AG08396 (cell line): ENCODE measurements around the gene ANKRD39.
A peak's percentile ranks its signal among the peaks of the same experiment; 100 is the strongest.

ENCODE experiments used
- DNase-seq: peaks from one replicate; pipeline ENCODE4 v3.0.0; 2012; ENCODE audit warnings: low spot score, mixed read lengths

ANKRD39 gene

DNA sequence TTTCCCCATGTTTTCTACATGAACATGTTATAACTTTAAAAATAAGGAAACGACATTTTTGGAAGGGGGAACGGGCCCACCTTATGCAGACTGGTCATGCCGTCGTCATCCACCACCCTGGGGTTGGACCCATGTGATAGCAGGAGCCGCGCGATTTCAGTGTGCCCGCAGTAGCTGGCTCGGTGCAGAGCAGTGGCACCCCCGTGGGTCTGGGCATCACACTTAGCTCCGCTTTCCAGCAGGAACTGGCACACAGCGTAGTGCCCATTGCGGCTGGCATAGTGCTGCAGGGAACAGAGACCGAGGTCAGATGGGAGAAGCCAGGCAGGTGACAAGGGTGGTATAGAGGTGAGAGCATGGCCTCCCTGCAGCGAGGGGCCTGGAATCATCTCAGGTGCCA is 4.5 kb downstream of the ANKRD39 start:
- DNase-seq = no peak

DNA sequence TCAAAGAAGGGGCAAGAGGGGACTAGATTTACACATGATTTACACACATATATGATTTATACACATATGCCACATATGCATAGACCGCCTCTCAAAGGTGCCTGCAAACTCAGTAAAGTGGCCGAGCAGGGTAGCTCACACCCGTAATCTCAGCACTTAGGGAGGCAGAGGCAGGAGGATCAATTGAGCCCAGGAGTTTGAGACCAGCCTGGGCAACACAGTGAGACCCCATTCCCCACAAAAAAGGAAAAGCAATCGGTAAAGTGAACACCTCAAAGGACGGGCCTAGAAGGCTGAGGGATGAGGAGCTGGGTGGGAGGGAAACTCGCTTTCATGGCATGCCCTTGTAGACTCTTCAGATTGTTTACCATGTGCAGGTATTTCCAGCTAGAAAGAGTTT is 5.1 kb downstream of the ANKRD39 start:
- DNase-seq = no peak

DNA sequence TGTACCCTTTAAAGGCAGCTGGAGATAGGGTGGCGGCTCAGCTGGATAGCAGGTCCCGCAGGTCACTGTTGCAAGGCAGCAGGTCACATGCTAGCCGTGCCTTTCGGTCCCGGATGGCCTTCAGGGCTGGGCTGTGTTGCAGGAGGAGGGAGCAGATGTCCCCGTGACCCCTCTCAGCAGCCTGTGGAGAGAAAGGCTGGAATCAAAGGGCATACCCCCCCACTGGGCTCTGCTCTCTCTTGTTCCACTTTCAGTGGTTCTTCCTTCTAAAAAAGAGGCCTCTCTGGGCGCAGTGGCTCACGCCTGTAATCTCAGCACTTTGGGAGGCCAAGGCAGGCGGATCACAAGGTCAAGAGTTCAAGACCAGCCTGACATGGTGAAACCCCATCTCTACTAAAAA is 9.6 kb downstream of the ANKRD39 start:
- DNase-seq = no peak

DNA sequence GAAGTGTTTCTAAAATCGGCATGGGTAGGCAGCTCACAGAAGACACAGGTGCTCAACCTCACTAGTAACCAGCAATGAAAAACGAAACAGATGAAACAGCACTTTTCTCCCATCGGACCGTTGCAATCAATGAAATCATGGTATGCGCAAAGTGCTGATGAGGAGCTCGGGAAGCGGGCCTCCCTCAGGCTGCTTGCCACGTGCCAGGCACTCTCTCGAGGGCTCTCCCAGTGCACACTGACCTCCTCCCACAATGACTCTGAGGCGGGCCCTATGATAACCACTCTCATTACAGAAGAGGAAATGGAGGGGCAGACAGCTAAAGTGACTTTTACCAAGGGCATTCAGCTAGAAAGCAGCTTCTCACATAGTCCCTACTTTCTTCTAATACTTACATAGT is 10.2 kb downstream of the ANKRD39 start:
- no peak for DNase-seq

DNA sequence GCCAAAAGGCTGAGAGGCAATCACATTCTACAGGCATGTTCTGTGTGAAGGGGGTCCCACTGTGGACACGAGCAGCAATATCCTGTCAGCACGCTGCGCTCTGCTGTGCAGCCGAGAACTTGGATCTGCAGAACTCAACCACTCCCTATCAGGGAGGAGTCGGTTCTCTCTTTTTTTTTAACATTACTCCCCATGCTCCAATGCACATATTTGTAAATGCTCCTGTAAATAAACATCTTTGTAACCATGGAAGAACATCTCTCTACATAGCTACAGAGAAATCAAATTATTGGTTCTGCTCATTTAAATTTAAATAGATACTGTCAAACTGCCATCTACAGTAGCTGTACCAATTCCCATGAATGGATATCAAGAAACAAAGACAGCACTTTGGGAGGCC is 11.0 kb downstream of the ANKRD39 start:
- DNase-seq = no peak

DNA sequence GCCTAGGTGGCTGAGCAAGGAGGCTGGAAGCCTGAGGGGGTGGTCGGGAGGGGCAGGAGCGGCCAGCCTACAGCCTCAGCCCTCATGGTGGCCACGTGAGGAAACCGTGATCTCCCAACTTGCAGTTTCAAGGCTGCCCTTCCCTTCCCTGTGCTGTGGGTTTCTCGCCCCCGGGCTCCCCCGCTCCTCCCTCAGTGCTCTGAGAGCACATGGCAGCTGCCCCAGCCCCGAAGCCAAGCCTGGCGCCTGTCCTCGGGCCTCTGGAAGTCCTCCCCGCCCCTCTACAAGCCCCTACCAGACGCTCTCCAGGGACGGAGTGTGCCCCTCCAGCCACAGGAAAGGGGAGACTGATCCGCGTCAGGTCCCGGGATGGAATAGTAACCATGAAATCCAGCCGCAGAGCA is 13.4 kb downstream of the ANKRD39 start:
- DNase-seq = no peak

DNA sequence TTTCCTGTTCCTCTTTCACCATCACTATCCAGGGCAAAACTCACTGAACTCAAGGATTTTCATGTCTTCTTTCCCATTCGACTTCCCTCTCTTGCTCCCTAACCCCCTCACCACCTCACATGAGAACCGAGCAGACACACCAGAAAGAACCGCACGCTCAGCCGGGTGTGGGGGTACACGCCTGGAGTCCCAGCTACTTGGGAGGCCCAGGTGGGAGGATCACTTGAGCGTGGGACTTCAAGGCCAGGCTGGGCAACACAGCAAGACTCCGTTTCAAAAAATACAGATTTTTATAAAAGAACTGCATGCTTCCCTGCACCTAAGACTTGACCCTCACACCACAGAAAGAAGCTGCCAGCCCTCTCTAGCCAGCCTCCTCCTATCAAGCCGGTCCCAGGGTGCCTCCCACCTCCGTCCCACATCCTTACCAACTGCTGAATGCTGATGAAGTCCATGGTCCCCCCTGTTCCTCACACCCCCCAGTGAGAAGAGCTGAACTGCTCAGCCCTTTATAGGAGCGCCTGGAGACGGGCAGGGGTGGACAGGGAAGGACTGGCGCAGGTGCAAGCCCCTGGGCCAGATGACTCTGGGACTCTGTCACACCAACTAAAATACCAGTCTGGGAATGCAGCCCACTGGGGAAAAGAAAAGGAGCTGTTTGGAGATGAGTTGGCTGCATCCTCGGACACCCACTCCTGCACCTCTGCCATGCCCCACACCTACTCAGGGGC is 14.1 kb downstream of the ANKRD39 start, which contains the start of gene ANKRD23:
TSS of gene ANKRD23 (minus strand) at position 484 of the 731 bp plus-strand sequence. CDS start at position 455, 29 bp downstream.
- no peak for DNase-seq

DNA sequence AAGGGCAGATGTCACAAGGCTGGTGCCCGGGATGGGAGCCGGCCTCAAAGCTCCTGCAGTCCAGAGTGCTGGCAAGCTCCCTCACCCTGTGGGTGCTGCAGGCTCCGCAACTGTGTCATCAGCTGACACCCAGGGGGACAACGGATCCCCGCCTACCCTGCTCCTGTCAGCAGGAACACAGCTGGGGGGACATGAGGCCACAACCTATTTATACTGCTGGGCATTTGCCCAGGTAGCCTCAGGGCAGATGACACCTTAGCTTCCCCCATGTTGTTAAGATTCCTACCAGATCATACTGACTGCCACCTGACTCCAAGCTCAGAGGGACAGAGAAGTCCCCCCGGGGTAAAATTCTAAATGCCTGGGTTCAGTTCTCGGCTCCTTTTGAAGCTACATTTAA is 15.2 kb downstream of the ANKRD39 start:
- no peak for DNase-seq

DNA sequence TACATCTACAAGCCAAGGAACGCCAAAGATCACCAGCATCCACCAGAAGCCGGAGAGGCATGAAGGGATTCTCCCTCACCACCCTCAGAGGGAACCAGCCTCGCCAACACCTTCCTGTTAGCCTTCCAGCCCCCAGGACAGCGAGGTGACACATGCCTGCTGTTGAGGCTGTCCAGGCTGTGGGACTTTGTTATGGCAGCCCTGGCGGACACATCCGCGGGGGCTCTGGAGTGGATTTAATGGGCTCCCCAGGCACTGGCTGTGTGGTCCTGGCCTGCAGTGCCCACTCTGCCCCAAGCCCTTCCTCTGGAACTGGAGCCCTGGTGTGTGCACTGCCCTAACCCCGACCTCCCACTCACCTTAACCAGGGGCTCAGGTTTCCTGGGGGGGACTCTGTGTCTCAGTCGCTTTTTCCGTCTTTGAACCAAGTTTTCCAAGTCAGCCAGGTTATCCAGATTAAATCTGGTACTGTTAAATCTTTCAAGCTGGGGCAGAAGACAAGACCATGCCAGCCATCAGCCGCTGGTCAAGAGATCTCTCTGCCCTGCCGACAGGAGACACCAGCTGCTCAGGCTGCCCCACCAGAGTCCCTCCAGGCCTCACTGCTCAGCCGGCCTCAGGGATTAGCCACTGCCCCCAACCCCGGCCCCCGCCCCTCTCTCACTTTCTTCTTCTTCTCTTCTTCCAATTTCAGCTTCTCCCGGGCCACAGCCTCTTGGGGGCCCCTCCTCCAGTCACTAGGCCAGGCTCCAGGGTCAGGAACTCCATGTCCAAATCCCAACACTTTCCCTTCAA is 15.9 kb downstream of the ANKRD39 start:
- no peak for DNase-seq

DNA sequence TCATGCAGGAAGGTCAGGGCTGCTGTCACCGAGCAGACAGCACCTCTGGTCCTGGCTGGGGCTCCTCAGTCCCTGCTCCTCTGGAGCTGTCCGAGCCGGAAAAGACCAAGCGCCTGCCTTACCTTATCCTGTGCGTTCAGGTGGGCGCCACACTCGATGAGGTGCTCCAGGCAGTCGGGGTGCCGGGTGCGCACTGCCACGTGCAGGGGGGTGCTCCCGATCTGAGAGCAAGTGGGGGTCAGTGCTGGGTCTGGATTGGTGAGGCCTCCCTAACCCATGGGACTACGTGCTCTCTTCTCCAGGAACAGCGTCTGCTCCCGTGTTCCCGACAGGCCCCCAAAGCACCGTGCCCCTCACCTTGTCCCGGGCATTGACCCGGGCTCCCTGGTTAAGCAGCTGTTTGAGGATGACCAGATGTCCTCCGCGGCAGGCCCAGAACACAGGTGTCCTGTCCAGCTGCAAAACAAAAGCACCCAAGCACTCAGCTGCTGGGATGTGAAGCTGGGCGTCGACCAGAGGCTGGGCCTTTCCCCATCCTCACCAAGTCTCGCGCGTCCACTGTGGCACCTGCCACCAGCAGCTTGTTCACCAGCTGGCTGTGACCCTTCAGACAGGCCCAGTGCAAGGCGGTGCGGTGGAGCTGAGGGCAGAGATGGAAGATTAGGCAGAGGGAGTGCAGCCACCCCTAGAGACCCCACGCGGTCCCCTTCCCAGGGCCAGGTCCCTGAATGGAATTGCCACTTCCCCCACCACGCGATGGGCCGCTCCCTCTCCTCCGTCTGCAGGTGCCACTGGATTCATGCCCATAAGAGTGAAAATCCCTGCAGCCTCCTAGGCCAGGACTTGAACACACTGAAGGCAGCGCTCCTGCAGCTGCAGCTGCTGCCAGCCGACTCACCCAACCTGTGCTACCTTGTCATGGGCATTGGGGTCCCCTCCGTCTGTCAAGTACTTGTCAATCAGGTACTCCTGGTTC is 17.7 kb downstream of the ANKRD39 start:
- no peak for DNase-seq

DNA sequence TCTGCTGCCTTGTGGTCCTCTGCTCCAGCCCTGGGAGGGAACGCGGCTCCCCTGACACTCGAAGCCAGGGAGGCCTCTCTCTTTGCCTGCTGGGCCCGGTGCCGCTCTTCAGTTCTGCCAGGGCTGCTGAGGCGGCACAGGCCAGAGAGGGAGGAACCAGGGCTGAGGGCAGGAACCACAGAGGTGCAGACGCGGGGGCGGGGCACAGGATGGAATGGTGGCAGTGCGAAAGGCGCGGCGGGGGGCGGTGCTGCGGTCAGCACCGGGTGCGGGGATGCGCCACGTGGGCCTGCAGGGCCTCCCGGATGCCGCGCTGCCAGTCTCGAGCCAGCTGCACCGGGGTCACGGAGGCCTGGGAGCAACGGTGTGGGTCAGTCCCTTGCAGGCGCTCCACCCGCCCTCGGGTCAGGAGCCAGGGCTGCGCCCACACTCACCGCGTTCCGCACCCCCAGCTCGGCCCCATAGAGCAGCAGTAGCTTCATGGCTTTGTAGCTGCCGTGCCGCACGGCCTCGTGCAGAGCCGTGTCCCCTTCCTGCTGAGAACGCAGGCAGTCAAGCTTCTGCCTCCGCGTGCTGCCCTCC is 18.4 kb downstream of the ANKRD39 start:
- DNase-seq = no peak

DNA sequence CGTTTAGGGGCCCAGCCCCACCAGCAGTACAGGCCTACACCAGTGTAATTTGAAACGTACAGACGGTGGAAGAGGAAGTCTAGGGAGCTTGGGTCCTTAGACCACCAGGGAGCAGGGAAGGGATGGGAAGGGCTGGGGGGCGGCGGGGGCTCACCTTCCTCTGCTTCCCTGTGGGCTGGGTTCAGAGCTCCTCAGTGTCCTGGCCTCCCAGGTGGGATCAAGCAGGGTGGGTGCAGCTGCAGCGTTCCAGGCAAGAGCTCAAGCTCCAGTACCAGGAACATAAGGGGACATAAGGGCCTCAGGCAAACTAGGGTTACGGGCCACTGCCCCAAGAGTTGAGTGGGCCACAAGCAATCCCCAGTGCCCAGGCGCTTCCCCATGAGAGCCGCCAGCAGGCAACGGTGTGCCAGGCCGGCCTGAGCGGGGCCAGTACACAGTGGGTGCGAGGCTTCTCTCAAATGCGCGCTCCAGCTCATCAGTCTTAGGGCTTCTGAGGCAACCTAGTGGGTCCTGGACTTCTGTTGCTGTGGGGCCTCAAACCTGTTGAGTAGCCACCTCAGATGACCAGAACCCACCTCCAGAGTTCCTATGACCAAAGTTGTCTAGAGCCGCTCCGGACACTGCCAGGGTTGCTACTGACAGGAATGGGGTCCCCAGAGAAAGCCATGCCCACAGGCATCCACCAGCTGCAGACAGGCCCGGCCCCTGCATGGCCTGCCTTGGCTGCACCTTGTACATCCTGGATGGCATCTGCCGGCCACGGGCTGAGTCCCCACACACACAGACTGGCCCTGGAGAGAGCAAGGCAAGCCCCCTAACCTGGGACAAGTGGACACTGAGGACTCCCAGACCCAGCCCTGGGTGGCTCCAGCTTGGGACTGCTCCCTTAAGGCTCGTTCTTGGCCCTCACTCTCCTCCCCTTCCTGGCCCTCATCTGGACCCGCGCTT is 19.2 kb downstream of the ANKRD39 start:
- DNase-seq = no peak

DNA sequence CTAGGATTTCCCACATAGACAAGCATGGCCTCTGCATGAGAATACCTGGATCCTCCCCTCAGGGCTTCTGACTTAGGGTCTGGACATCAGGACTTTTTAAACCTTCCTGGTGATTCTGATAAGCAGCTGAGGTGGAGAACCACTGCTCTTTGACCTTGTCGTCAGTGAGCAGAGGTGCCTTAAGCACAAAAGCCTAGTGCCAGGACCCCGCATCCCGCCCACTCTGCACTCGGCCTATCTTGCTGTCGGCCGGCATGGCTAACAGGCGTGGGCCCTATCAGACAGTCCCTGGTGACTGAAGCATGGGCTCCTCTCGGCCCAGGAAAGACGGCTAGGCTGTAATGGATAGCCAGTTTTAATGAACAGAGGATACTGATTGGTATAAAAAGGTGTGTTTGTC is 20.2 kb downstream of the ANKRD39 start:
- no peak for DNase-seq

DNA sequence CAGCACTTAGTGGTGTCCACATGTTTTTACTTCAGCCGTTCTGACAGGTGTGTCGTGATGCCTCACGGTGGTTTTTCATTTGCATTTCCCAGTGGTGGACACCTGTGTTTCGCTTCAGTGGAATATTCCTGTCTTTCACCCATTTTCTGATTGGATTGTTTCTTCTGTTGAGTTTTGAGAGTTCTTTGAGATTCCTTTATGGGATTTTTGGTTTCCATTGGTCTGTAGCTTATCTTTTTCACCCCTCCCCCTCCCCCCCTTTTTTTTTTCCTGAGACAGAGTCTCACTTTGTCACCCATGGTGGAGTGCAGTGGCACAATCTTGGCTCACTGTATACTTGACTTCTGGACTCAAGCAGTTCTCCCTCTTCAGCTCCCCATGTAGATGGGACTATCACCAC is 22.0 kb downstream of the ANKRD39 start:
- no peak for DNase-seq

DNA sequence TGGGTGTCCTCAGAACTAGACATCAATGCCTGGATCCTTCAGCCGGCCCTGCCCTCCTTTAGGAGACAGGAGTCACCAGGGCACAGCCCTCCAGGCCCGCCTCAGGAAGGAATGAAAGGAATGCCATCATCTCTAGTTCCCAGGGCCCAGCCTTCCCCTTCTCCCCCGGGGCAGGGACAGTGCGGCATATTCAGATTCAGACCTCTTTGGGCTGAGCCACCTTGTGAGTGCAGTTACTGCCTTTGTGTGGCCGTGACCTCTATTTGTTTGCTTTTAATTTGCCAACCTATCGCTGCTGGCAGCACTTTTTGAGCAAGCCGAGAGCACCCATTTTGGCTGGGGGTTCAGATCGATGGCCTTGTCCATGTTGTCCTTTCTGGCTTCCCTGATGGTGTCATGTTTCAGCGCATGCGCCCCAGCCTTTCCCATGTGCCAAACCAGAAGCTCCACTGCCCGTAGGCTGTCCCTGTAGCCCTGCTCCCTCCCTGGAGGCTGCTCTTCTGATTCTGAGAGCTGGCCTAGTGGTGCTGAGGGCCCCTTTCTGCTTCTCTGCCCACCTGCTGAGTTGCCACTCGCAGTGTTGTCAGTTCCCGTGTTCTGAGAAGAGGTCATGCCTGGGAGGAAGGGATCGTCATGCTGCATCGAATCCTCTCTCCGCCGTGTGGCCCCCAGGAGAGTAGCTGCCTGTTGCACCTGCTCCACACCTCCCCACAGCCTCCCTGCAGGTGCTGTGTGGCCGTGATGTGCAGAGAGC is 24.9 kb downstream of the ANKRD39 start:
- DNase-seq = peak; percentile 74

DNA sequence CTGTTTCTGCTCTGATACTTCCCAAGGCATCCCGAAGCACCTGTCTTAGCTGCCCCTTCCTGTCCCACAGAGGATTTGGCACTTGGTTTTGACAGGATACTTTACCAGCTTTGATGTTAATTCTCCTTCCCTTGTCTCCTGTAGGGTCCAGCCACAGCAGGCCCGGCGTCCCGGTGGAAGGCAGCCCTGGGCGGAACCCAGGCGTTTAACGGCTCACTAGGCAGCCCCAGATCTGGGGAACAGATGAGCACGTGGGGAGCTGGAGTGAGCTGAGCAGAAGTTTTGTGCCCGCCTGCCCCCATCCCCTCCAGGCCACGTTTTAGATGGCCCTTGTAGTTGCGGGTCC is 25.4 kb downstream of the ANKRD39 start:
- DNase-seq = no peak

DNA sequence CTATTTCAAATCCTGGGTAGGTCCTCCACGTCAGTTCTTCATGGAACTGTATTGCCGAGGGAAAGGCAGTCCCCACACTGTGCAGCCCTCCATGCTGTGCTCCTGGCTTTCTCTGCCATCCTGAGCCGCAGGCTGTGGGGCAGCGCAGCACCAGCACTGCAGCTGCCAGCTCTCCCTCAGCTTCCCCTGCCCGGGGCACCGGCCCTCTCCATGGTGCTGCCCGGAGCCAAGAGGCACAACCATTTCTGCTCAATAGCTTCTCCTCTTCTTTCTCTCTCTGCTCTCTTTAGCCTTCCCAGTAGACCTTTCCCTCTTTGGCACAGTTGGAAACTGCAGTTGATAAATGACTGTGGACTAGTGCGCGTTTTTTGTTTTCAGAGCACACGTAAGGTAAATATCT is 26.1 kb downstream of the ANKRD39 start:
- no peak for DNase-seq

DNA sequence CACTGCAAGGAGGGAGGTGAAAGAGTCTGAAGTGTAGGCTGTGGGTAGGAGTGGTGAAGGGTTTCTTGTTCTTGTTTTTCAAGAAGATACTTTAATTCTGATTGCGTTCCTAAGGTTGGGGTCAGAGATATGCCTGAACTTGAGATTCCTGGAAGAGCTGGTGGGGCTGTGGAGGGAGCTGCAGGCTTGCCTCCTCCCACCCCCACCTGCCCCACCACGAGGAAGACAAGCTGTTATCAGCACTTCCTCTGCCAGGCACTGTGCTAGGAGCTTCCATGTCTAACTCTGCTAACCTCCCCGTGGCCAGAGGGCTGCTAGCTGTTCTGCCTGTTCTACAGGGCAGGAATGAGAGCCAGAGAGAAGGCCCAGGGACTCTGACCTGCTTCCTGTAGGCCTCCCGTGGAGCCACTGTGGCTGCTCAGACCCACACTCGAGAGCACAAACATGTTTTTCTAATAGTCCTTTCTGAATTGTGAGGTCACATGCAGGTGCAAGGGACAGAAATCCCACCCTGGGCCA is 27.7 kb downstream of the ANKRD39 start:
- no peak for DNase-seq

DNA sequence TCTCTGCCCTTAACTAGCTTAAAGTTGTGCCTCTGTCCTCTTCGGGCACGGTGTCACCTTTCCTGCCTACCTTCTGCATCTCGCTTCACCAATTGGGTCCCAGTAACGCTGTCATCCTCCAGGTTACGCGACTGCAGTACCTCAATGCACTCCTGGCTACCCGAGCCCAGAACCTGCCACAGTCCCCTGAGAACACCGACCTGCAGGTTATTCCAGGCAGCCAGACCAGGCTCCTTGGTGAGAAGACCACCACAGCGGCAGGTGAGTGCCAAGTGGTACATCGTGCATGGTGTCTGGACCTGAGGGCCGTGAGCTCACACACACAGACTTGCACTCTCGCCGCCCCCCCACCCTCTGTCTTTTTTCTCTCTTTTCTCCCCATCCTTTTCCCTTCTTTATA is 28.9 kb downstream of the ANKRD39 start:
- no peak for DNase-seq

DNA sequence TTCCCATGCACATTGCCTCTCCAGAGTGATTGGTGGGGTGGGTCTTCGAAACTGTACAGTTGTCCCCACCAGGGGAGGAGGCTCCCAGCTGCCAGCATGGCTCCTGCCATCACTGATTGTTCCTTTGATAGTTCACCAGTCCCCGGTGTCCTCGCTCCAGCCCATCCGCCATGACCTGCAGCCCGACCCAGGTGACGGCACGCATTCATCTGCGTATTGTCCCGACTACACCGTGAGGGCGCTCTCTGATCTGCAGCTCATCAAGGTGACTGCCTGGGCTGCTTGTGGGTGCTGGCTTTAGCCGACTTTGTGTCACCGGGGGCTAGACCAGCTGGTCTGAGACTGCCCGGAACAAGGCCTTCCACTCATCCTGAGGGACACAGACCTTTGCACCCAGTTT is 29.4 kb downstream of the ANKRD39 start:
- DNase-seq = no peak
